ENCODE results near the gene ADCYAP1R1.

Gene ADCYAP1R1

DNA sequence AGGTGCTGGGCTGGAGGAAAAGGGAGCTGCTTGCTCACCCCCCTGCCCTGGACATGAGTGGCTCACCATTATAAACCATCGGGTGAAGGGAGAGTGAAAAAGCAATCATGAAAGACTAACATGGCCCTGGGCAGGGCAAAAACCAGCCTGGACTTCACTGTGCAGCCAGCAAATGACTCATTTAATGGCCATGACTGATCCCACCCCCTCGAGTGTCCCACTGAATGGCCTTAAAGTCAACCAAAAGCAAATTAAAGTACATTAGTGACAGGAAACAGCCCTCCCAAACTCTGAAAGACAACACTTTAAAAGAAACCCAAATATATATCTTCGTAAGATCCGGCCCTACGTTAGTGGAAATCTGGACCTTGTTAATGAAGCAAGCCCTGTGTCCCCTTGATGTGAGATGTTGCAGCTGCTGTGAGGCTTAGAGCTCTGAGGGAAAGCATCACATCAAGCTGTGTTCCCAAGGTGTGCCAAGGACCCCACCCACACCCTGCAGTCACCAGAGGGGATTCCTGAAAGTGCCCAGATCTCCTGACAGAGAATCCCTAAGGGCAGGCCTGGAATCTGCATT lies 31.2 kb downstream of the ADCYAP1R1 start:
- DNase-seq (ENCODE audit: low spot score): no peak

DNA sequence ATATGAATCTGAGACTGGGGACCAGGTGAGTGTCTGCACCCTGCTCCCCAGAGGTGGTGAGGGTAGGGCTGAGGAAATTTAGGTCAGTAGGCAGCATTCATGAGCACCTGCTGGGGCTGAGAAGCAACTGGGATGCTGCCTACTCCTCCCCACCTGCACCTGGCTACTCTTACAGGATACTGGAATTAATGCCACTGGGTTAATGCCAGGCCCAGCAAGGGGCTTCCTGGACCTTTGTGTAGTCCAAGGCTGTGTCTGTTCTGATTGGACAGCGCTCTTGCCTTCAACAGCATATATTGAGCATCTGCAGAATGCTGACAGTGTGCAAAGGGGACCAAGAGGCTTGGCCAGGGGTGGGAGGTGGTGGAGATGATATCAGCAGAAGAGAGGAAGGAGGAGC lies 32.1 kb downstream of the ADCYAP1R1 start:
- DNase-seq (ENCODE audit: low spot score): no peak

DNA sequence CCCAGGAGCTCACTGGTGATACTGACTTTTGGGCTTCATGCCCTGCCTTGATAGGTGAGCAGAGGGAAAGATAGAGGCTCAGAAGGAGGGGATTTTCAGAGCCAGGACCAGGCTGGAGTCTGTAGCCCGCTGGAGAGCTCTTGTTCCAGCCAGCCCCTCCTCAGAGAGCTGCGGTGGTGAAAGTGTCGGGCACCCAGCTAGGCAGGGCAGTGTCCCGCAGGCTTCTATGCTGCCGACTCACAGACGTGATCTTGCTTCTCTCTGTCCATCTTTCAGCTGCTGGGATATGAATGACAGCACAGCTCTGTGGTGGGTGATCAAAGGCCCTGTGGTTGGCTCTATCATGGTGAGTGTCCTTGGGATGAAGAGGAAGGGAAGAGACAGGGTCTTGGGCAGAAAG lies 35.2 kb downstream of the ADCYAP1R1 start:
- no peak for DNase-seq (ENCODE audit: low spot score)

DNA sequence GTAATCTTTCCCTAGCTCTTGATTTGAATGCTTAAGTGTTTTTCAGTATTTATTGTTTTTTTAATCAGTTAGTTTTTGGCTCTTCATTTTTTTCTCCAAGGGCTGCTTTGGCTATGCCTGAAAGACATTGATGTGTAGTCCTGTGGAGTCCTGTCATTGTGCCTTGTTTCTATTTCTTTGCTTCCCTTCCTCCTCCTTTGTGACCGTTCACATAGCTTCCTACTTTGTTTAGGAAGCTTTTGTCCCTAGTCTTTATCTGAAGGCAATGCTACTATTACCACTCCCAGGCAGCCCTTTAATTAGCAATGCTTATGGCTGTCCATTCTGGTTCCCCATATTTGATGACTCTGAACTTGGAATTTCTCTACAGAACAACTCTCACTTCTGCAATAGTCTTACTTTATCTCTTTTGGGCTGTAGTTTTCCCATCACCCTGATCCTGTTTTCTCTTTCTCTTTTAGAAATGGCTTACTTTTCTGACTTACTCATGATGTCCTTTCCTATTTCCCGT lies 39.9 kb downstream of the ADCYAP1R1 start:
- DNase-seq (ENCODE audit: low spot score): no peak

DNA sequence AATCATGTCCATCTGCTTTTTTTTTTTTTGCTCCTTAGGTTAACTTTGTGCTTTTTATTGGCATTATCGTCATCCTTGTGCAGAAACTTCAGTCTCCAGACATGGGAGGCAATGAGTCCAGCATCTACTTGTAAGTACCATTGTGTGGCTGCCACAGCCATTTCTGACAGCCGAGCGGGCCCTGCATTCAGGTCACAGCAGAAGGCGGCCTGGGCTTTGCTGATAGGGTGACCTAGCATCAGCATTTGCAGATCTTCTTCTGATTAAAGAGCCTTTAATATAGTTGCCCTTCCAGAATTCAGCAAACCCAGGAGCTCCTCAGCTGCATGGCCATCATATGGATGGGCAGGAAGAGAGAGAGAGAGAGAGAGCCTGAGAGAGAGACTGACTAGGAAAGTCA lies 40.5 kb downstream of the ADCYAP1R1 start:
- no peak for DNase-seq (ENCODE audit: low spot score)

DNA sequence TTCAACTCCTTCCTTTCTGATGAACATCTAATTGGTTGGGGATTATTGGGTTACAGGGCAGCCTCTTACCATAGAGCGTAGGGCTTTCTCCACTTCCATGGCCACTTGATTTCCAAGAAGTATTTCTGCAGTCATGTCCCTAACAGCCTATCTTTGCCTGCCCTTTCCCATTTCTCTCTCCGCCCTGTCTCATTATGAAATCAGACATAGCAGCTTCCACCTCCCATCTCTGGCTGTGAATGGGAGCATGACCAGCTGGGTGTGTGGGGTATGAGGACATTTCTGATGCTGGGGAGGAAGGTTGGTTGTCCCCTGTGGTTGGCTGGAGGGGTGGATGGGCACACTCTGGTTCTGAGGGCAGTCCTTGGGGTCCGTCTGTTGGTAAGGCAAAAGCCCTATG lies 41.2 kb downstream of the ADCYAP1R1 start:
- no peak for DNase-seq (ENCODE audit: low spot score)

DNA sequence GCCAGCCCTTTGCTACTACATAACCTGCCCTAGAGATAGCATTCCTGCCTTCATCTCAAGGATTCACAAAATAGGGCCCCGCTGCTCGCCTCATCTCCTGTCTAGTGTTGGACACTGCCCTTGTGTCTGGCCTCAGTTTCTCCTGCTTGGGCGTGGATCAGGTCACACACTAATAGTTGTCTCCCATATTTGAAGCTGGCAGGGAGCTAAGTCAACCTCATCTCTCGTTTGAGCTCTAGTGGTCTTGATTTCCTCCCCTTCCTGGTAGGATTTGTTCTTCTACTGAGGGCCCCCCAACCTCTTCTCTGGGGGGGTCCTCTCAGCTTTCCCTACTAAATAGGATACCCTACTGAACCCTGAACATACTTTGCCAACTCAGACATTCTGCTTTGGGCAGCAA lies 42.2 kb downstream of the ADCYAP1R1 start:
- DNase-seq (ENCODE audit: low spot score): no peak

DNA sequence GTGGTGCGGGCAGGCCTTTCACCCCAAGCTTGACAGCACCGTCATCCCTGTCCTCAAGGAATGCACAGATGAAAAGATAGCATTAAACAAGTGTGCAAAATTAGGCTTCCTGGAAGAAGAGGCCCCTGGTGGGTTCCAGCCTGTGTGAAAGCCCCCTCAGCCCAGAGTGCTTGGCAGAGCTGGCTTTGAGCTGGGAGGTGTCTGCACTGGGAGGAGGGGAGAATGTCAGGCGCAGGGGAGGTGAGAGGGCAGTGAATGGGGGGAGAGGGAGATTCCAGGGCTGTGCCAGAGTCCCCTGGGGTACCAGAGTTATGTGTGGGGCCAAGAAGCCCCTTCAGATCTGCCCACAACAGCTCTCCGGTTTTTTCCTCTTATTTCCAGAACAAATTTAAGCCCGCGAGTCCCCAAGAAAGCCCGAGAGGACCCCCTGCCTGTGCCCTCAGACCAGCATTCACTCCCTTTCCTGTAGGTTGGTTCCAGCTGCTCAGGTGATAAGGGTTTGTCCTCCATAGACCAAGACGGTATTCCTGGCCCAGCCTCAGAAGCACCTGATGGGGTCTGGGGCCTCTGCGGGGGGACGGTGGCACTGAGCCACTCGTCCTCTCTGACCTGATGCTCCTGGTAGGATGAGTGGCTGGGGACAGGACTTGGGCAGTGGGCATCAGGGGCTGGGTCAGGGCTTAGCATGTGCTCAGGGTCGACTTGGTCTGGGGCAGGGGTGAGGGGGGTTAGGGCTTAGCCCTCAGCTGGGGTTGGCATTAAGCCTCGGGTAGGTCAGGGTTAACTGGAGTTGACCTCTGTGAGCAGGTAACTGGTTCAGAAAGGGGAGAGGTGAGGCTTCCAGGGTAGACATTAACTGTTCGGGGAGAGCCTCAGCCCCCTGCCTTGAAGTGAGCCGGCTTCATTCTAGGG lies 43.4 kb downstream of the ADCYAP1R1 start:
- DNase-seq (ENCODE audit: low spot score): no peak

DNA sequence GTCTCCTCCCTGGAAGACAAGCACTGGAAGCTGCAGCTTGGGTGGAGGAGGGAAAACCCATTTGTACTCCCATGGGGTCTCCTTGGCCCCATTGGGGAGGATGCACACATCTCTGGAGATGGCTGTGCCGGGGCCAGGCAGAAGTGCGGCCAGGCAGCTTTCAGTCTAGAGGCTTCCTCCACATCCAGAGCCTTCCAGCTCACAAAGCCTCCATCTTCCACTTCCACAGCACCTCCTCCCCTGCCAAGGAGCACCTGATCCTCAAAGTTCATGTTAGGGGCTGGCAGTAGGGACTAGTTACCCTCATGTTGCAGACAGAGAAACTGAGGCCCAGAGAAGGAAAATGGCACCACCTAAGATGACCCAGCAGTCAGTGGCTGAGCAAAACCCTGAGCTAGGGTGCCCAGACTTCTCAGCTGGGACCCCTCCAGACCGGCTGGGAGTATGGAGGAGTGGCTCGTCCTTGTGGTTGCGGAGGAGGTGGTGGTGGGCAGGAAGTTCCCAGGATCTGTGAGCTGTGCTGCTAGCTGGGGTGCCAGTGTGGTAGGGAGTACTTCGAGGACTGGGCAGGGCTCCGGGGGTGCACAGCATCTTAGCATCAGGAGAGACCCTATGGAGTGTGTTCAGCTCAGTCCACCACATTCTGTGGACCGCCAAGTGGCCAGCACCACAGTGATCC lies 44.2 kb downstream of the ADCYAP1R1 start:
- no peak for DNase-seq (ENCODE audit: low spot score)

DNA sequence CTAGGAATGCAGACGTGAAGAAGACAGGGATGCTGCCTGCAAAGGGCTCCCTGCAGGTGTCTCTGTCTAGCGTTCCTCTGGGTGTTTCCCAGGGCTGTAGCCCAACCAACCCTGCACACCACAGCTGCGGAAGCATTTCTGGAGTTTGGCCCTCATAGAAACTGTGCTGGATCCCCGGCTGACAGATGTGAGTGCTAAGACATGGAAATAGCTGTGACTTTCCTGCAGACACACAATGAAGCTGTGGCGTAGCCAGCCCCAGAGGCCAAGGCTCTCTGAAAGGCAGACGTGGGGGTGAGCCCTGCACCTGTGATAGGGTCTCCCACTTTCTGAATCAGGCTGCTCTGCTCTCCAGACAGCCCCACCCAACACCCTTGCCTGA lies 44.8 kb downstream of the ADCYAP1R1 start:
- DNase-seq (ENCODE audit: low spot score): no peak

DNA sequence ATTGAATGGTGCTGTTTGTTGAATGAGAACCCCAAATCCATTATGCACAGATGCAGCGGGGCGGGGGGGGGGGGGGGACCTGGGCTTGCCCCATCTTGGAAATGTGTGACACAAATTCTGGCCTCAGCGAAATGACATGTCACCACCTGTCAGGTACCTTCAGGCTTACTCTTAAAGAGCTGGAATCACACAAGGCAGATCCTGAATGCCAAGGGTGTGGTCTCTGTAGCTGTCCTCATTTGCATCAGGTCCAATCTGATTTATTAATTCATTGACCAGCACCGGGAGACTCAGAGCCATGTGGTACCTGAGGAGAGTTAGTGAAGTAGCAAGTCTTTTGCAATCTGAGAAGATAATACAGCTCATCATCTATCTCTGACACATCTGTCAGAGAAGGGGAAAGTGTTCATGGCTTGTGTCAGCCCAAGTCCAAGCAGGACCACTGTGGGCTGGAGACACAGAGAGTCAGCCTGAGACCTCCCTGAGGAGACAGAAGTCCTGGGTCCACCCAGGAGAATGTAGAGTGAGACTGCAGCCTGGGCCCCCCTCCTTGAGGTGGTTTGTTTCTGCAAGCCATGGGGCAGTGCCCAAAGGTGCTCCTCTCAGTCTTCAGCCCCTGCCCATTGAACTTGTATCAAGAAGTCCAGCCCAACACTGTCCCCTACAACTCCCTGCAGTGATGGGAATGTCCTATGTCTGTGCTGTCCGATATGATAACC lies 46.7 kb downstream of the ADCYAP1R1 start:
- DNase-seq (ENCODE audit: low spot score): no peak

DNA sequence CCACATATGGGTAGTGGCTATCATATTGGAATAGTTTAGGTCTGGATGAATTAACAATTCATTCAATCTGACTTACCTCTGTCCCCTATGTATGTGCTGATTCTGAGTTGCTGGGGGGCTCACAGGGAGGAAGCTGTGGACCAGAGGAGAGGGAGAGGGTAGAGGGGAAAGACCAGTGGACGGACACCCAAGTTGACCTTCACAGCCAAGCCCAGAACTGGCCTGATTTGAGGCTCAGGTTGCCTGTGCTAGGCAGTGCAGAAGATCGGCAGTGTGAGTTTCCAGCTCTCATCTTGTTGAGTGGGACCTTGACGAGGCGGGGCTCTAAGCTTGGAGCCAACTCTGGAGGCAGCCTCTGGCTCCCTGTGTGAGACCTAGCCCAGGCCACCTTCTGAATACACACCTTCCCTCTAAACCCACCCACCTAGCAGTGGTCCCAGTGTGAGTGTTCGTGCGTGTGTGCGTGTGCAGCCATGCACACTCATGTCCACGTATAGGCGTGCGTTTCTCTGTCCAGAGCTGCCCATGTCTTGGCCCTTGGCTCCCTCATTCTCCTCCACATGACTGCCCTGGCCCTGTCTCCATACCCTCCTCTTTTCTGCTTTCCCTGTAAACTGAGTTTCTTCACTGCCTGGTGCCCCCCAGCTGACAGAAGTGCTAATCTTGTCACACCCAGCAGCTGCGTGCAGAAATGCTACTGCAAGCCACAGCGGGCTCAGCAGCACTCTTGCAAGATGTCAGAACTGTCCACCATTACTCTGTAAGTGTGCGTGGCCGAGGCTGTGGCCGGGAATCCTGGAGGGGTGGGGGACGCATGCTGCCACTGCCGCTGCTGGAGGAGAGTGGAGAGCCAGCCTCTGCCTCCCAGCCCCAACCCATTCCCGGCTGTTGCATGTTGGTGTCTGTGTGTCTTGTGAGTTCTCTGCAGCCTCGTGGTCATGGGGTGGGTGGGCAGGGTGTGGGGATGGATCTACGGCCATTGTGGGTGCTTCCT lies 47.6 kb downstream of the ADCYAP1R1 start:
- DNase-seq (ENCODE audit: low spot score): no peak

DNA sequence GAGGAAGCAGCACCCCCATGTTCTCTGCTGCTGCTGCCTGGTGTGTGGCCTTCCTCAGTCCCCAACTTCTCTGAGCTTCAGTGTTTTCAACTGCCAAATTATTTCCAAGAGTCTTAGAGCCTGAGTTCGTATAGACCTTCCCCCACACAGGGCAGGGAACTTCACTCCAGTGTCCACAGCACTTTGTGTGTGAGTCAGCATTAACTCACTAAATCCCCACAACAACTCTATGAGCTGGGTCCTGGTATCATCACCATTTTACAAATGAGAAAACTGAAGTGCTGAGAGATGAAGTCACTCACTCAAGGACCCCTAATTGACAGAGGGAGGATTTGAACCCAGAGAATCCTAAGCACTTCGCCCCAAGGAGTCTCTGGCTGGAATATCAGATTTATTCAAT lies 48.3 kb downstream of the ADCYAP1R1 start:
- no peak for DNase-seq (ENCODE audit: low spot score)

DNA sequence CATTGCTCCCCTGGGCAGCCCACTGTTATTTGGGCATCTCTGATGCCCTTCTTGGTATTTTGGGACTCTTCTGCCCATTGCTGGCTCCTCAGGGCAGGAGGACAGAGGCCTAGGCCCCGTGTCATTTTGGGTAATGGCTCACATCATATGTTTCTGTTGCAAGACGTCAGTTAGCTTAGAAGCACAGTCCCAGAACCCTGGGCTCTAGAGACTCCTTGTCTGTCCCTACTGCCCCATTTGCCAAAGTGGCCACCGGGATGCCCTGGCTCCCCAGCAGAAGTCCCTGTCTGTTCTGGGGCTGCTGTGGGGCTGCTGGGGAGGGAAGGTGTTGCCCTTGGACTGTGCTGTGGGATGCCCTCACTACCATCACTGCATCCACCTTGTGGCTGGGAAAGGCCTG lies 48.8 kb downstream of the ADCYAP1R1 start:
- DNase-seq (ENCODE audit: low spot score): no peak

DNA sequence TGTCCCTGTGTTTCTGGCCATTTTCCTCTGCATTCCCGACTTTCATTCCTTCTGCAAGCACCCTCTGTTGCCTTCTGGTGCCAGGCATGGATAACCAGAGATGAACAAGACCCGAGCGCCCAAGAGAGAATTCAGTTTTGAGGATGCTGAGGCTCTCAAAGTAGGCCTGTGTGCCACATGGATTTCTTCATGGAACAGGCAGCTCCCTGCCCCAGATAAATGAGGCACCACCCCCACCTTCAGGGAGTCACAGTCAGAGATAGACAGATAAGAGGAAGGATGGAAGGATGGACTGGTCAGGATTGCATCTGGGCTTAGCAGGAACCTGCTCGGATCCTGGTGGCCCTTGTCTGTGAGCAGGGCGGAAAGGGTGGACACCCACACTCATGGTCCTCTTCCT lies 49.4 kb downstream of the ADCYAP1R1 start:
- DNase-seq (ENCODE audit: low spot score): no peak

DNA sequence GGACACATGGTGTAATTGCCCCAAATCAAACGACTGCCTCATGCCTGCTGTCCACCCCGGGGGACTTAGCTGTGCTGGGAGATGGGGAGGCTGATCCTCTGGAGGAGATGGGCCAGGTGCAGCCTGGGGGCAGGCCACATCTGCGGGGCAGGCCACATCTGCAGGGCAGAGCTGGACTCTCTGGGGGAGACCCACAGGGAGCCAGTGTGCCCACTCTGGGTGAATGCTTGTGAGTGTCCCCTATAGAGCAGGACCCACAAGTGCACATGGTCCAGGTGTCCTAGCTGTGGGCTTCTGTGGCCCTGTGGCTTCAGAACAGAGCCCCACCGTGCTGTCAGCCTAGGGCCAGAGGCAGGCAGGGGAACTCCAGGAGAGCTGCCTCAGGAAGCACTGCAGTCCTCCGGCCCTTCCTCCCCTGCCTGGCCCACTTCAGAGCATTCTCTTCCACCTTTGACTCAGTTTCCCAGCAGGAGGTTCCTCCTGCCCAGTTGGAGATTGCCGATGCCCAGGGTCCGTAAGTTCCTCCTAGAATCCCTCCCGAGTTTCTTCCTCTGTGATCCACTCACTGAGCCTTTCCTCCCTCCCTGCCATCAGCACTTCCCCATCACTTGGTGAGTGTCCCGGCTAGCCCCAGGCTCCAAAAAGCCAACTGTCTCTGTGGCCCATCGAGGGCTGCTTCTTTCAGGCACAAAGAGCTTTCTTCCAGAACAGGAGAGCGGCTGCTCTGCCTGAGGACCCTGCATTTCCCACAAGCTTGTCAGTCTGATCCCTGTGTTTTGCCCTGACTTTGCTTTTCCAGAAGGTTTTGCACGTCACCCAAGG lies 50.3 kb downstream of the ADCYAP1R1 start:
- no peak for DNase-seq (ENCODE audit: low spot score)

DNA sequence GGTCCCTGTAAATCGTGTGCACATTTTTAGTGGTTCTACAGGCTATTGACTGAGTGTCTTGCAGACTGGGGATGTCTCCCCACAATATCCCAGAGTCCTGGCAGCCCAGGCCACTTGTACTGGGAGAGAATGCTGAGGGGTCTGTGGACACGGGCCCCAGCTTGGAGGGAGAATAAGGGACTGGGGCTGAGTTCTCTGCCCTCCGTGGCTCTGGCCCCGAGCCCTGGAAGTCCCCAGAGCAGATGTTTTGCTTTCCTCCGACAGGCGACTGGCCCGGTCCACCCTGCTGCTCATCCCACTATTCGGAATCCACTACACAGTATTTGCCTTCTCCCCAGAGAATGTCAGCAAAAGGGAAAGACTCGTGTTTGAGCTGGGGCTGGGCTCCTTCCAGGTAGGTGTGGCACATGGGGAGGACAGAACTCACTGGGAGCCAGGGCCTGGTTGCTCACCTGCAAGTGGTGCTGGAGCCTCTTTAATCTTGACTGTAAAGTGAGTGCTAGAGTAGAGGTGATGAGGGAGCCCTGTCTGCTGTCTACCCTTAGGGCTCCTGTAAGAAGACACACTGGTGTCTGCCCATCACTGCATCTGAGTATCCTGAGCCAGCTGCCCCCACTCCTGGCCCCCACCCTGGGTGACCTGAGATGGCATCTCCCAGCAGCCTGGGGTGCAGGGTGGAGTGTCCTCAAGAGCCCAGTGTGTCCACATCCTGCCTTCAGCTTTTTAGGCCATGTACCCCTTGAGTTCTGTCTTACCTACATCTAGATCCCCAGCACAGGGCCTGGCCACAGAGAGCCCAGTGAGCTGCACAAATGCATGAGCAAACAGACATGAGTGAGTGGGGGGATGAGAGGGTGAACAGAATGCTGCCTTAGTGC lies 51.1 kb downstream of the ADCYAP1R1 start:
- no peak for DNase-seq (ENCODE audit: low spot score)

DNA sequence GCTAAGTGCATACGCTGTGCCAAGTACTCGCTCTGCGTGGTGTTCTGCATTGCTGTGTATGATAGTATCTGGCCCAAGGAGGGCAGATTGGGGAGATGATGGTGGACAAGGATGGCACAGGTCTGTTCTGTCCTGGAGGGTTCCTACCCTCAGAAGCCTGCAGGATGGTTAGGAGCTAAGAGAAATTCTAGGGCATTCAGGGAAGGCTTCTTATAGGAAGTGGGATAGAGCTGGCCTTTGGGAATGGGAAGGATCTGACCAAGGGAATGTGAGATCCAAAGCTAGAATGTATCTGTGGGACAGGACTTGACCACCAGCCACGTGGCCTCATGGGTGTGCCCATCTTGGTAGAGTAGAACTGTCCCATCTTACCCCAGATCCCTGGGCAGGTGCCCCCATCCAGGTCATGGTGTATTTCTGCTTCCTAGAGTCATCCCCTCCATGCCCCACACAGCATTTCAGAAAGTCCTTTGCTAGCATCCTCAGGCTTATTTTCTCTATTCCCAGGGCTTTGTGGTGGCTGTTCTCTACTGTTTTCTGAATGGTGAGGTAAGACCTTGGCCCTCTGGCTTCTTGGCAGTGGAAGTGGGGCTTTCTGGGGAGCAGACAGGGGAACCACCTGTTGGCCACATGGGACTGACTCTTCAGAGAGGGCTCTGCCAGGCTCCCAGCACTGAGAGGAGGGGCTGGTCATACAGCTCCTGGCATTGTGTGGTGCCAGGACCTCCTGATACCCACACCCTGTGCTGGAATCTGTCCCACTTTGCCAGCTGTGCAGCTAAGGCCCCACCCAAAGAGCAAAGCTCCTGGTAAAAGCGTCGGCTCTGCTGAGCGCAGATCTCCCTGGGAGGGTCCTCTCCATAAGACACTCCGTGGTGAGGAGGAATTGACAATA lies 52.5 kb downstream of the ADCYAP1R1 start:
- no peak for DNase-seq (ENCODE audit: low spot score)
